Cardiac muscle cell (in vitro differentiated cells and primary cell): ENCODE measurements around the gene CLASP1. TPM values are rescaled to one million over a fixed set of nuclear protein-coding genes. Genes with fewer than 3 reads are reported as not detected.

ENCODE experiments used
- DNase-seq, 2 donors: peaks; one replicate each; pipeline versions ENCODE4 v3.0.0 to v3.0.0-alpha.2; 2010 to 2017; ENCODE audit warnings: low read depth in 1 of 2, low spot score in 1 of 2
- H3K27ac ChIP-seq: fragments of 200-600 bp; sonication (generic); 2 replicates; pipeline ENCODE4 v1.5.1; 2016
- H3K27me3 ChIP-seq: fragments of 200-600 bp; sonication (generic); 2 replicates; pipeline ENCODE4 v1.6.0; 2016; ENCODE audit warnings: control low read depth
- H3K36me3 ChIP-seq: fragments of 200-600 bp; sonication (generic); 2 replicates; pipeline ENCODE4 v1.5.1; 2016; ENCODE audit warnings: control low read depth
- H3K4me1 ChIP-seq: fragments of 200-600 bp; sonication (generic); 2 replicates; pipeline ENCODE4 v1.8.1; 2017; ENCODE audit warnings: low read depth, mild to moderate bottlenecking, mixed run types
- H3K4me3 ChIP-seq: fragments of 200-600 bp; sonication (generic); 2 replicates; pipeline ENCODE4 v1.5.1; 2016; ENCODE audit warnings: mild to moderate bottlenecking
- H3K9me3 ChIP-seq: fragments of 200-600 bp; sonication (generic); 2 replicates; pipeline ENCODE4 v1.5.1; 2017; ENCODE audit warnings: low read depth, mild to moderate bottlenecking, control low read depth
- CTCF ChIP-seq: IDR thresholded peaks from 2 replicates; pipeline ENCODE4 v1.5.1; 2012; ENCODE audit warnings: low read depth, mild to moderate bottlenecking, low read length
- polyA plus RNA-seq: library from polyadenylated mRNA; unstranded; fragments of >200 nt; fragmentation: Nextera tagmentation; extraction: Ambion mirVana; gene quantifications from 2 replicates; pipeline ENCODE4 v1.2.1, GENCODE V29; 2016
- total RNA-seq: library from RNA; depleted of rRNA; stranded (reverse); fragments of >200 nt; gene quantifications from 2 replicates; pipeline ENCODE4 v1.2.3, GENCODE V29; 2016

CLASP1 gene
- total and polyA plus RNA-seq, 2 experiments from 2014 or later: 24.8 to 53.0 TPM

- Histone ChIP-seq H3K36me3 (peaks cover 12% of the 10 kb centered on the region), H3K4me1 (peaks cover 14% of the 10 kb centered on the region), H3K4me3 (no peak overlapping the region), H3K9me3 (no peaks in the 10 kb centered on the region), H3K27ac (peak overlapping the region; percentile 78), H3K27me3 (no peaks in the 10 kb centered on the region)
- no peak for TF ChIP-seq CTCF
- no peak for DNase-seq
These were observed 239.3 kb downstream of the CLASP1 start for GRCh38 chr2:121409966-121410365.

GRCh38 chr2:121409388-121409787 is 239.9 kb downstream of the CLASP1 start:
- Histone ChIP-seq H3K27me3 (no peaks in the 10 kb centered on the region), H3K4me1 (peaks cover 14% of the 10 kb centered on the region), H3K4me3 (no peak overlapping the region), H3K36me3 (peaks cover 12% of the 10 kb centered on the region), H3K27ac (peak overlapping the region; percentile 78), H3K9me3 (no peaks in the 10 kb centered on the region)
- no peak for TF ChIP-seq CTCF
- DNase-seq: peak in 1 of 2 donors; percentile 37

- H3K36me3 ChIP-seq: peaks cover 12% of the 10 kb centered on the region
- no peak for DNase-seq
These were observed 240.6 kb downstream of the CLASP1 start for GRCh38 chr2:121408641-121409040.

GRCh38 chr2:121405233-121405632 is 244.0 kb downstream of the CLASP1 start:
- Histone ChIP-seq H3K9me3 (no peaks in the 10 kb centered on the region), H3K4me3 (no peak overlapping the region), H3K27ac (no peak overlapping the region), H3K27me3 (no peaks in the 10 kb centered on the region), H3K36me3 (peaks cover 22% of the 10 kb centered on the region), H3K4me1 (peaks cover 7% of the 10 kb centered on the region)
- no peak for DNase-seq
- TF ChIP-seq CTCF: no peak

More at GRCh38 chr2:121408641-121409040, 240.6 kb downstream of the CLASP1 start:
- Histone ChIP-seq H3K4me1 (peaks cover 14% of the 10 kb centered on the region), H3K27ac (no peak overlapping the region), H3K4me3 (no peak overlapping the region), H3K9me3 (no peaks in the 10 kb centered on the region), H3K27me3 (no peaks in the 10 kb centered on the region)
- TF ChIP-seq CTCF: no peak

- peak in 1 of 2 donors; percentile 49 for DNase-seq
- no peak overlapping the region for H3K4me3 ChIP-seq
- H3K9me3 ChIP-seq: no peaks in the 10 kb centered on the region
- no peak overlapping the region for H3K27ac ChIP-seq
- H3K4me1 ChIP-seq: no peaks in the 10 kb centered on the region
- H3K36me3 ChIP-seq: peaks cover 25% of the 10 kb centered on the region
- TF ChIP-seq CTCF: no peak
- H3K27me3 ChIP-seq: no peaks in the 10 kb centered on the region
These were observed 249.1 kb downstream of the CLASP1 start for GRCh38 chr2:121400201-121400600.

GRCh38 chr2:121398853-121399252 is 250.4 kb downstream of the CLASP1 start:
- no peak for TF ChIP-seq CTCF
- H3K36me3 ChIP-seq: peaks cover 31% of the 10 kb centered on the region
- no peaks in the 10 kb centered on the region for H3K9me3 ChIP-seq
- no peaks in the 10 kb centered on the region for H3K27me3 ChIP-seq
- H3K4me3 ChIP-seq: no peak overlapping the region
- no peak overlapping the region for H3K27ac ChIP-seq
- DNase-seq: peak in 1 of 2 donors; percentile 69
- H3K4me1 ChIP-seq: no peaks in the 10 kb centered on the region
